GM10266 (cell line): Measurements from ENCODE around the gene SCLT1.
A peak's percentile ranks its signal among the peaks of the same experiment; 100 is the strongest.

Source experiments
- DNase-seq: peaks from one replicate; pipeline ENCODE4 v3.0.0; 2012; ENCODE audit errors: extremely low spot score
- TF ChIP-seq, protein P1 (sequence below): IDR thresholded peaks from 2 replicates; pipeline ENCODE4 v1.5.1; 2012; ENCODE audit warnings: mild to moderate bottlenecking, low read depth; ENCODE audit not compliant: control insufficient read depth, insufficient read depth; ENCODE audit errors: missing control alignments

SCLT1 gene

DNA sequence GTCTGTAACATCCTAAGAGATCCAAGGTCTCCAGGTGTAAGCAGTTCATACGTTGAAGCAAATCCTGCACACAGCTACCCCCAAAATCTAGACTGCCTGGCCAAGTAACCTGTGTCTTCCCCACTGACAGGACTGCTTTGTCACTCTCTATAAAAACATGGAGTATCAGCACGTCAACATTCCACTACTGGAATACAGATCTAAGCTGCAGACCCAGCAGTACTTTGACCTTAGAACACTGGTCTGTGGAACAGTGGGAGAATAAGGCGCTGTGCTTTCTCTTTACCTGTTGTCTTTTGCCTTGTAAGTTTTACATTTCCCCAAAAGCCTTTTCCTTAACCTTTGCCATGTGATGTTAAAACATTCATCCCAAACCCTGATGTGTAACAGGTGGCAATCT lies 146.4 kb downstream of the SCLT1 start:
- DNase-seq, result no peak
- TF ChIP-seq, protein P1, sequence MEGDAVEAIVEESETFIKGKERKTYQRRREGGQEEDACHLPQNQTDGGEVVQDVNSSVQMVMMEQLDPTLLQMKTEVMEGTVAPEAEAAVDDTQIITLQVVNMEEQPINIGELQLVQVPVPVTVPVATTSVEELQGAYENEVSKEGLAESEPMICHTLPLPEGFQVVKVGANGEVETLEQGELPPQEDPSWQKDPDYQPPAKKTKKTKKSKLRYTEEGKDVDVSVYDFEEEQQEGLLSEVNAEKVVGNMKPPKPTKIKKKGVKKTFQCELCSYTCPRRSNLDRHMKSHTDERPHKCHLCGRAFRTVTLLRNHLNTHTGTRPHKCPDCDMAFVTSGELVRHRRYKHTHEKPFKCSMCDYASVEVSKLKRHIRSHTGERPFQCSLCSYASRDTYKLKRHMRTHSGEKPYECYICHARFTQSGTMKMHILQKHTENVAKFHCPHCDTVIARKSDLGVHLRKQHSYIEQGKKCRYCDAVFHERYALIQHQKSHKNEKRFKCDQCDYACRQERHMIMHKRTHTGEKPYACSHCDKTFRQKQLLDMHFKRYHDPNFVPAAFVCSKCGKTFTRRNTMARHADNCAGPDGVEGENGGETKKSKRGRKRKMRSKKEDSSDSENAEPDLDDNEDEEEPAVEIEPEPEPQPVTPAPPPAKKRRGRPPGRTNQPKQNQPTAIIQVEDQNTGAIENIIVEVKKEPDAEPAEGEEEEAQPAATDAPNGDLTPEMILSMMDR, result no peak

DNA sequence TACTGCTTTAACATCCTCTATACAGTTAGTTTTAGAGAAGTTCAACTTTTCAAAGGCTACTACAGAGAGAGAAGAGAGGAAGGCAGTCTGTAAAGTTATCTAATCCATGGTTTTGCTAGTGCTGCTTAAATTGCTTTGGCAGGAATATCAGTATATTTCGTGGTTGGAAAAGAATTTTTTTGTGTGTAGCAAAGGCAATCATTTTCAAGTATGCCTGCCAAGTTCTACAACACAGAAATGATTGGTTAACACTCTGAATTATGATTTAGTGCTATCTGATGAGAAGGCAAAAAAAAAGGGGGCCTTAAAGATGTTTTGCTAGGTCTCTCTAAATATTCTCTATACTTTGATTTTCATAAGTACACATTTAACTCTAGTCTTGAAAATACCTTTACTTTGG lies 150.7 kb downstream of the SCLT1 start:
- TF ChIP-seq, protein P1, result no peak
- no peak for DNase-seq

DNA sequence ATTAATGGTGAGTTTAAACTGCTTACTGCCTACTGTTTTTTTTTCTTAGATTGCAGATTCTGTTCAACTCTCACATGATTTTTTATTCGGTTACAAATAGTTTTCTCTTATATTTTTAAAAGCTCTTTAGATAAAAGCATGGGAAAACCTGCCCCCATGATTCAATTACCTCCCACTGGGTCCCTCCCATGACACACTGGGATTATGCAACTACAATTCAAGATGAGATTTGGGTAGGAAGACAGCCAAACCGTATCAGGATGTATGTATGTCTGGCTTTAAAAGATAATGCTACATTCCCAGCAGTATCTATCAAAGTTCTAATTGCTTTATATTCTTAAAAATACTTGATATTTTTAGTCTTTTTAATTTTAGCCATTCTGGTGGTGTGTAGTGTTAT lies 152.4 kb downstream of the SCLT1 start:
- no peak for DNase-seq
- TF ChIP-seq, protein P1, result no peak

DNA sequence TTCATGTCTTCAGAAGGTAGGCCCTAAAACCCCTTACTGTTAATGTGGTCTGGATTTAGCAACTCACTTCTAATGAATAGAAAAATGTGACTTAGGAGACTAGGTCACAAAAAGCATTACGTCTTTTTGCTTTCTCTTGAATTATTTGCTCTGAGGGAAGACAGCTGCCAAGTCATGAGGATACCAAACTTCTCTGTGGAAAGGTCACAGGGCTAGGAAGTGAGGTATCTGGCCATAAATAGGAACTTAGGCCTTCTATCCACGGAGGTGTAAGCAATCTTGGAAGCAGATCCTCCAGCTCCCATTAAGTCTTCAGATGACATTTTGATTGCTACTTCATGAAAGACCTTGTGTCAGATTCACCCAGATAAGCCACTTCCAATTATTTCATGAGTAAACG lies 163.3 kb downstream of the SCLT1 start:
- no peak for DNase-seq
- TF ChIP-seq, protein P1, result no peak

DNA sequence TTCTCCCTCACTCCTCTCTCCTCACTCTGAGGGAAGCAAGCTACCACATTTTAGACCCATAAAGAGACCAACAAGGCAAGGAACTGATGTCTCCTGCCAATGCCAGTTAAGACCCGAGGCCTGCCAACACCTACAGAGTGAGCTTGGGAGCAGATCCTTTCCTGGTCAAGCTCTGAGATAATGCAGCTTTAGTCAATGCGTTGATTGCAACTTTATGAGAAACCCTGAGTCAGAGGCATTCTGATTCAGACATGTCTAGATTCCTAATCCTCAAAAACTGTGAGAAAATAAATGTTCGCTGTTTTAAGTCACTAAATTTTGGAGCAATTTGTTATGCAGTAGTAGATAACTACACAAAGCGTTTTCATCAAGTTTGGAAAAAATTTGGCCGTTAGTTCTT lies 168.4 kb downstream of the SCLT1 start:
- TF ChIP-seq, protein P1, result no peak
- DNase-seq, result no peak

DNA sequence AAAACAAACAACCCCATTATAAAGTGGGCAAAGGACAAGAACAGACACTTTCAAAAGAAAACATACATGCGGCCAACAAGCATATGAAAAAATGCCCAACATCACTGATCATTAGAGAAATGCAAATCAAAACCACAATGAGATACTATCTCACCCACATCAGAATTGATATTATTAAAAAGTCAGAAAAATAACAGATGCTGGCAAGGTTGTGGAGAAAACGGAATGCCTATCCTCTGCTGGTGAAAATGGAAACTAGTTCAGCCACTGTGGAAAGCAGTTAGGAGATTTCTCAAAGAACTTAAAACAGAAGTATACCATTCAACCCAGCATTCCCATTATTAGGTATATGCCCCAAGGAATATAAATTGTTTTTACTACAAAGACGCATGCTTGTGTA lies 171.4 kb downstream of the SCLT1 start:
- no peak for DNase-seq
- TF ChIP-seq, protein P1, result no peak

DNA sequence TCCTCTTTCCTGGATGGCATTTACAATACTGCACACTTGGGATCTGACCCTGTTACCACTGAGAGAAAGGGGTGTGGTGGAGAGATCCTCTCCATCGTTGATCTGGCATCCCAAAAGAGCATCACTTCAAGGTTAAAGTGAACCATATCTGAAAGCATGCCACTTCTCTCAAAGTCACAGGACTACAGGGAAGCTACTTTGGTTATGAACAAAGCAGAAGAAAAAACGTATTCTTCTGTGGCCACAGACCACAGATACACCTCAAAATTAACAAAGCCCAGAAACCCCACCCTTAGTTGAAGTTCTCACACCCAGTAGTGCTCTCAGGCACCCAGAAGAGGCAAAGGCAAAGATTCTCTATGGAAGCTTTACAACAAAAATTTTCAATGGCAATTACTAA lies 175.6 kb downstream of the SCLT1 start:
- peak; percentile 31 for DNase-seq
- TF ChIP-seq, protein P1, result no peak
